GM06990 (cell line): ENCODE measurements around the gene ZNF341.

Source experiments
- DNase-seq: peaks from one replicate; pipeline ENCODE4 v3.0.0-alpha.2; 2011; ENCODE audit not compliant: insufficient read length; ENCODE audit errors: extremely low read depth
- H3K27me3 ChIP-seq: replicated peaks from 2 replicates; pipeline ENCODE4 v1.6.0; 2011; ENCODE audit warnings: low read length; ENCODE audit not compliant: control insufficient read depth, insufficient read depth
- H3K36me3 ChIP-seq: 2 replicates; pipeline ENCODE4 v1.5.1; 2011; ENCODE audit warnings: low read length; ENCODE audit not compliant: control insufficient read depth, insufficient read depth
- H3K4me3 ChIP-seq: replicated peaks from 2 replicates; pipeline ENCODE4 v1.5.1; 2011; ENCODE audit warnings: low read depth, mild to moderate bottlenecking, control low read depth, low read length
- CTCF ChIP-seq: IDR thresholded peaks from 2 replicates; pipeline ENCODE4 v1.5.1; 2011; ENCODE audit warnings: low read length, control low read depth, mild to moderate bottlenecking, inconsistent platforms; ENCODE audit not compliant: insufficient read depth, poor library complexity, severe bottlenecking

Gene ZNF341

DNA sequence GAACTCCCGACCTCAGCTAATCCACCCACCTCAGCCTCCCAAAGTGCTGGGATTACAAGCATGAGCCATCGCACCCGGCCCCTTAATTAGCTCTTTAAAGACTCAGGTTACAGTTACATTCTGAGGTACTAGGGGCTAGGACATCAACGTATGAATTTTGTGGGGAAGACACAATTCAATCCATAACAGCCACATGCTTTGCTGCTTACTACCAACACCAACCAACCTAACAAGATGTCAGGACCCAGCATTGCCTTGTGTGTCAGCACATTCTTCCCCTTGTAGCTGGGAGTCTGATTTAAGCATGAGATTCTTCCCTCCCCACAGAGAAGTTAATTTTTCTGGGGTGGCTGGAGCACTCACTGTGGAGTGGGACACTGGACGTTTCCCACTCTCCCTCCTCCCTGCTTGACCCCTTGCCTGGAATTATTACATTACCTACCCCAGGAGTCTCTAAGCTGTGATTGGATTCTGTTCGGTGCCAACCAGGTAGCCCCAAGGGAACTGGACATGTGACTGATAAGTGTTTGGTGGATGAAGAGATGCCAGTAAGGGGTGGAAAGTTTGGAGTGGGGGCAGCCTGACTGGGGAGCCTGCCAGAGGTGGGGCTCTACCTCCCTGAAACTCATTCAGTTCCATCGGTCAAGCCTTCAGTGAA lies 6.1 kb upstream of the ZNF341 start:
- Histone ChIP-seq H3K36me3 (no peaks in the 10 kb centered on the region), H3K27me3 (no peaks in the 10 kb centered on the region), H3K4me3 (no peak overlapping the region)
- no peak for TF ChIP-seq CTCF
- no peak for DNase-seq

- Histone ChIP-seq H3K27me3 (no peaks in the 10 kb centered on the region), H3K36me3 (no peaks in the 10 kb centered on the region), H3K4me3 (no peak overlapping the region)
- TF ChIP-seq CTCF = no peak
- DNase-seq = no peak
These were observed 4.7 kb upstream of the ZNF341 start for GRCh38 chr20:33727115-33727479.

- Histone ChIP-seq H3K36me3 (no peaks in the 10 kb centered on the region), H3K4me3 (no peak overlapping the region), H3K27me3 (no peaks in the 10 kb centered on the region)
- DNase-seq = no peak
- TF ChIP-seq CTCF = no peak
These were observed 4.0 kb upstream of the ZNF341 start for GRCh38 chr20:33727806-33728205.

DNA sequence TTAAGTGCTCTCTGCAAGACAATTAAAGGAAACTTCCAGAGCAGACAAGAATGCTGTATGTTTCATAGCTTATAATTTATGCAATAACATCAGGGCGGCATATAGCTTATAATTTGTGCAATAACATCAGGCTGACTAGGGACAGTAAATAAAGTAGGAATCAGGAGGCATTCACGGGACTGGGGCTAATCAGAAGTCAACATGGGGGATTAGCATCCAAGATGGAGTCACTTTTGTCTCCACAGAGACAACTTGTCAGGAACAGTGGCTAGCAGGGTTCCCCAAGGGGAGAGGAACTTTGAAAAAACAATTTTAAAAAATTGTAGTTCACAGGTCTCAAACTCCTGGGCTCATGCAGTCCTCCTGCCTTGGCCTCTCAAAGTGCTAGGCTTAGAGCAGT lies 3.3 kb upstream of the ZNF341 start:
- H3K27me3 ChIP-seq = no peaks in the 10 kb centered on the region
- TF ChIP-seq CTCF = no peak
- no peak for DNase-seq
- no peaks in the 10 kb centered on the region for H3K36me3 ChIP-seq
- H3K4me3 ChIP-seq = no peak overlapping the region

DNA sequence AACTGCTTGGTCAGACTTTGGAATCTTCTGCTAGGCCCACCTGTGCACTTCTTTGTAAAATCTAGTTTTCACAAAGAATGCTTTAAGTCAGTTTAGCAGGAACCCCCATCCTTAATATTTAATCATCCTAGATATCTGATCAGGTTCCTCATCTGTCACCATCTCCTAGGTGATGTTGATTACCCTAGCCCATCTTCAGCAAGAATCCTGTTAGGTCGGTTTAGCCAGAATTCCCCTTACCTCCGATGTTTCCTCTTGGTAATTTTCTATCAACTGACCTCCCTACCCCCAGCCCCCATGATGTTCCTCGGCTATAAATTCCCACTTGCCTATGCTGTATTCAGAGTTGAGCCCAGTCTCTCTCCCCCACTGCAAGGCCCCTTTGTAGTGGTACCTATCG lies 2.7 kb upstream of the ZNF341 start:
- no peak overlapping the region for H3K4me3 ChIP-seq
- TF ChIP-seq CTCF = no peak
- H3K27me3 ChIP-seq = no peaks in the 10 kb centered on the region
- DNase-seq = no peak
- H3K36me3 ChIP-seq = no peaks in the 10 kb centered on the region
